Anterior cingulate cortex (tissue), 58 donors: ENCODE data around the gene DIAPH2.

ENCODE experiments used
- DNase-seq, 58 donors: peaks; one replicate each; lab custom pipeline; 2025; lab: John Stamatoyannopoulos, UW

The DIAPH2 gene

DNA sequence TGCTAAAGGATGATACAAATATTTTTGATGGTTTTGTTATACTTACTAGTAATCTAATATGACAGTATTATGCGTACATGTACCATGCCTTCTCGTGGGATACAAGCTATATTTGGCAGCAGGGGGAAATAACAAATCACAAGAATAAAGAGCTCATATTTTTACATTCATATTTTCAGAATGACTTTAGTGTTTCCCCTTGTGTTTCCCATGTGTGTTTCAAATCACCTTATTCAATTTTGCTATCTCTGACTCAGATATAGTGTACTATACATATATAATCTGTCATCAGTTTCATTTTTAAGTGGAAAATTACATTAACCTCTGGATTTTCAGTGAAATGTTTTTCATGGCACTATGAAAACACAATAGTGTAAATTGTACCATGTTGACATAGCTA lies 345.8 kb downstream of the DIAPH2 start:
- no peak for DNase-seq

GRCh38 chrX:97030947-97031346 lies 346.3 kb downstream of the DIAPH2 start:
- DNase-seq = no peak

- peak in 3 of 58 donors; percentile 0 to 3 (median 0) for DNase-seq
Observed at GRCh38 chrX:97039363-97040029, 354.9 kb downstream of the DIAPH2 start.

DNA sequence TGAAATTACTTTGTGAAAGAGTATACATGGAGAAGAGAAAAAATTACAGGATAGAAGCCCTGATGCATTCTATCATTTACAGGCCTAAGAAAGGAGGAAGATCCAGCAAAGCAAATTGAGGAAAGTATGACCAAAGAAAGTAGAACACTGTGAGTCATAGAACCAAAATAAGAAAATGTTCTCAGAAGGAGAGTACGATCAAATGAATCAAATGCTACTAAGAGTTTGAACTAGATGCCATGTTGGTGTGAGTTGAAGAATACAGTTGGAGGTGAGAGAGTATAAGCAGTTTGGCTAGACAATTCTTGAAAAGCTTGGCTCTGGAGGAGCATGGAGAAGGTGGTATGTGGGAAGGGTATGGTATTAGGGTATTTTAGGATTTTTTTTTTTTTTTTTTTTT lies 360.8 kb downstream of the DIAPH2 start:
- no peak for DNase-seq

DNA sequence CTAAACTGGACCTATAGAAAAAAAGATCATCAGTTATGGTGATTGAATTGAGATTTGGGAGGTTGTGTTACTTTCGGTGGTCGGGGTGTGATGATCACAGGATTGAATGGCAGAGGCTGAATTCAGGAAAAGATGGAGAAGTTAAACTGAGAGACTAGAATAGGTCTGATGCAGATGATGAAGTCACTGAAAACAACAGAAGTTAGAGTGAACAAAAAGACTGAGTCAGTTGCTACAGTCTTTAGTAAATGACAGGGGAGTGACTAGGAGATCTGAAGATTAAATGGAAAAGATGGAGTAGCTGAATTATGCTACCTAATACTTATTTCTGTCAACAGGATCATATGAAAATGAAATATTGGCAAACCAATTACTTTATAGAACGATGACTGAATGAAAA lies 362.2 kb downstream of the DIAPH2 start:
- DNase-seq = no peak

- no peak for DNase-seq
Observed at GRCh38 chrX:97050392-97050791, 365.8 kb downstream of the DIAPH2 start.

DNA sequence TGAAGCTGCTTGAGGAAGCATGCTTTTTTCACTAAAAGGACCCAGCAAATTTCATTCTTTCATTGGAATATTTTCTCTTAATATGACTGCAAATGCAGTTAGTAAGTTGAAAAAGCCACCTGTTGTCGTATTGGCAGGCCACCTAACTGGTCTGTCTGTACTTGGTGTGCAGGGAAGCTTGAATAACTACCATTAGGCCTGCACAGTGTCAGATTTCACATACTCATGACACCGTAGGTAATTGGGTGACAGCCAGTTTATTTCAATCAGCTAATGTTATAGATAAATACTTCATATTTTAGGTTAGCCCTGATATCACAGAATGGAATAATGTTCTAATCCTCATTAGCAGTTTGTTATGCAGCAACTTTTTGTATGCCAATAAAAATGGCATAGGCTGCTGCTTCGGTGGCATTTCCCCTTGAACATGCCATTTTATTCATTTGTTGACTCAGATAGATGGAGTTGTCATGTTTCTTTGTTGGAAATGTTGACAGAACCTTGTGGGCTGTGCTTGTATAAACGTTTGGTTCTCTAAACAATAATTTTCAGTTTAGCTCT lies 372.8 kb downstream of the DIAPH2 start:
- no peak for DNase-seq

DNA sequence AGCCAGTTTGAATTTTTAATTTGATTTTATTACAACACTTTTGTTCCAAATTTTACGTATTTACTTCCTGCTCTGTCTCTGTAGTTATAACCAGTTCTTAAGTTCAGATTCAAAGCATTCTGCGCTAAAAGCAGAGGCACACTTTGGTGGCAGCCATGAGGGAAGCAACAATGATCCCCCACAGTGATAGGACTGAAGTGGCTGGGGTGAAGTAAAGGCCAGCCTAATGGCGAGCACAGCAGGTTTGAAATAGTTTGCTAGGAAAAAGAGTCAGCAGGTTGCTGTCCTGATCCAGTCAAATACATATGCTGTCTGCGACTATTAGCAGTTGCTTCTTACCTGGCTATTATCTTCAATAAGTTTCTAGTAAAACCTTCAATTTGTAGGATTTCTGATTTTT lies 375.4 kb downstream of the DIAPH2 start:
- DNase-seq = no peak

GRCh38 chrX:97065066-97065465 lies 380.4 kb downstream of the DIAPH2 start:
- DNase-seq = no peak

DNA sequence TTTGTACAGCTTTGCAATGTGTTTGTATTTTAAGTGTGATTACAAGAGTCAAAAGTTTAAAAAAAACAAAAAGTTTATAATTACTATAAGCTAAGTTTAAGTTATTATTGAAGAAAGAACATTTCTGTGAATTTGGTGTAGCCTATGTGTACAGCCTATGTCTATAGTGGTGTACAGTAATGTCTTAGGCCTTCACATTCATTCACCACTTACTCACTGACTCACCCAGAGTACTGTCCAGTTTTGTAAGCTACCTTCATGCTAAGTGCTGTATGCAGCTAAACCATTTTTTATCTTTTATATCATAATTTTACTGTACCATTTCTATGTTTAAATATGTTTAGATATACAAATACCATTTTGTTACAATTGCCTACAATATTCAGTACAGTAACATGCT lies 381.3 kb downstream of the DIAPH2 start:
- no peak for DNase-seq

DNA sequence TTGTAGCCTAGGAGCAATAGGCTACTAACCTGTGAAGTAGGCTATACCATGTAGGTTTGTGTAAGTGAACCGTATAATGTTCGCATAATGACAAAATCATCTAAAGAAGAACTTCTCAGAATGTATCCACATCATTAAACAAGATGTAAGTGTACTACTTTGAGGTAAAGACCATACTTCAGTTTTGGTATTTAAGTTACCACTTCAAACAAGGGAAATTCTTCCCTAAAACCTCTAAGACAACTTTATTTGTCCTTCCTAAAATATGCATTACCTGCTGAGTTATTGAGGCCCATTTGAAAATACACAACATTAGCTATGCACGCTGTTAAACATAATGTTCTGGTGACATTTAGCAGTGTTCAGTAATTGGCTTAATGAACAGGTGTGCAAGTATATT lies 381.7 kb downstream of the DIAPH2 start:
- no peak for DNase-seq

DNA sequence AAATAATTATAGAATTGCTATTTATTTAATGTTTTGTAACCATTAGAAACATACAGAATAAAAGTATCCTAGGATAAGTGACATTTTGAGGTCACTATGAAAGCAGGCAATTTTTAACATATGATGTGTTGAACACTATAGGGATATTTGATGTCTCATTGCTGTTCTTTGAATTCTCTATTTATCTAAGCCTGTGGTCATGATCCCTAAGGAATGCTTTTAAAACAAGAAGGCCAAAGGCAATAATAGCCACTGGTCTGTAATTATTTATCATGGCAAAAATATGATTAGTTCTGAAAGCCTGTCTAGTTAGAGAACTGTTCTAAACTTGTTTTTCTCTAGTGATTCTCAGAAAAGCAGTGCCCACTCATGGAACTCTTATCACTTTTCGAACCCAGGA lies 385.7 kb downstream of the DIAPH2 start:
- no peak for DNase-seq

DNA sequence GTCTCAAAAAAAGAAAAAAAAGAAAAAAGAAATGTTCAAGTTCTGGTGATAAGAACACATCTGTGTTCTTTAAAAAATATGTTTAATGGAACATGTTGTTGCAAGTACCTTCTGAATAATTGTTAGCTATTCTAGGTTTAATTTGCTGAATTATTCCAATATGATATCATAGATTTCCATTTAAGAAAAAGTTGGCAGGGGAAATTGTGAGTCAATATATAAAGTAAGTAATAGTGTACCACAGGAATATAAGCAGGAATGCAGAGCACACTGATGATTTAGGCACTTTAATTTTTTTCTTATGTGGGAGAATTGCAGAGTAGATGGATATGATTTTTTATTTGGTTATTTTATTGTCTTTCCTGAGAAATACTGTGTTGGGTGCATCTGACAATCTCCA lies 389.8 kb downstream of the DIAPH2 start:
- no peak for DNase-seq

GRCh38 chrX:97089116-97089515 lies 404.5 kb downstream of the DIAPH2 start:
- no peak for DNase-seq

GRCh38 chrX:97096385-97096784 lies 411.7 kb downstream of the DIAPH2 start:
- DNase-seq = peak in 16 of 58 donors; percentile 0 to 34 (median 10)

DNA sequence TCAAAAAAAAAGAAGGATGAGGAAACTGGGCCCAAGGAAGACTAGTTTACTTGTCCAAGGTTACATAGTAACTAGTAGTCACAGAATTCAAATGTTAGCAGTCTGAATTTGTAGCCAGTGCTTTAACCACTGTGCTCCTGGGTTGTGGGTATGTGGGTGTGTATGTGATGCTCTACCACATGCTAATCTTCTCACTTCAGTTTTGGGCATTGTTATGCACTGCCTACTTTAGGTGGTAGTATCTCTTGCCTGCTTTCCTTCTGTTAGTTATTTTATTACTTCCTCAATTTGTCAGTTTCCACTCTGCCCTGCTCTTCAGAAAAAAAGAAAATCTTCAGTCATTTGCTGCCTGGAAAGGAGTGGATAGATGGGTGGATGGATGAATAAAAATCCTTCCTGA lies 418.3 kb downstream of the DIAPH2 start:
- no peak for DNase-seq

DNA sequence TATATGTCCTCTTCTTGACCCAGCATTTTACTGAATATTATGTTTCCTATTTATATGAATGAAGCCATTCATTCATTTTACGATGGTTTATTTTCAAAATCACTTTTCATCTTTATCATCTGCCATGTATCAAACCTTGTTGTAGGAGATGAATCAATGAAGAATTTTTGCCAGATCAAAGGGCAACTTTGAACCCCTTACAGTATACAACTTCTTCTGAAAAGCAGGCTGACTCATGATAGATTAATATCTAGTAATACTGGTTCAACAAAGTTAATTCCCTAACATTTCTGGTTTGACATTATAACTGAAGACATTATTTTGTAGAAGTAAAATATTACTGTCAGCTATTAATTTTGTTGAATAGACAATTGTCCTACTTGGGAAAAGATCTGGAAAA lies 425.1 kb downstream of the DIAPH2 start:
- no peak for DNase-seq

DNA sequence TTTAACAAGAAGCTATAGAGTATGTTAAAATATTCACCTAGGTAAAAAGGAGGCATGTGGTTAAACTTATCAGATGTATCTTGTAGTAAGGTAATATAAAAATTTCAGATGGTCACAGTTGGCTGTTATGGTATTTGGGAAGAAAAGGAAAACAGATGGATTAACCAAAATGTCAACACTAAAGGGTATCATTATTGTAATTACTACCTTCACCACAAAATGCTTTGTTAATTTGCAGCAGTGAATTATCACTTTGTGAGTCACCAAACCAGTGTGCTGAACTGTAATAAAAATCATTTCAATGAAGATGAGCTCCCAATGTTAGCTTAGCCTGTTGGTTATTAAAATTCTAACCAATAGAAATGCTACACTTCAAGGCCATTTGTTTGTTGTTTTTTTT lies 432.9 kb downstream of the DIAPH2 start:
- DNase-seq = no peak

- no peak for DNase-seq
Observed at GRCh38 chrX:97119474-97120109, 434.9 kb downstream of the DIAPH2 start.

DNA sequence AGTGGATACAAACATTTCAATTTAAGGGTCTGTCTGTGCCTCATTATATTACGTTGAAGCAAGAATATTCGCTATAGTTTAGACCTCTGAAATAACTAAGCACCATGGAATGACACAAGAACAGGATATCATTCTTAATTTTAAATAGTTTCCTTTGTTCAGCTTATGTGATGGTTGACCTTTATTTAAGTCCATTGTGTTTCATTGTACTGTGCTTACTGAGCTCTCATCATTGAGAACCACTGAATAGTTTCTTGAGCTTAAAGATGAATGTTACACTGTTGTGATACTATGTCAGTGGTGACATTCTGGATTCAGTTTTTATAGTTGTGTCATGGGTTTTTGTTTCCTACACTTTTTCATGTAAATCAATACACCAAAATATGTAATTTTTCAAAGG lies 438.4 kb downstream of the DIAPH2 start:
- DNase-seq = no peak

DNA sequence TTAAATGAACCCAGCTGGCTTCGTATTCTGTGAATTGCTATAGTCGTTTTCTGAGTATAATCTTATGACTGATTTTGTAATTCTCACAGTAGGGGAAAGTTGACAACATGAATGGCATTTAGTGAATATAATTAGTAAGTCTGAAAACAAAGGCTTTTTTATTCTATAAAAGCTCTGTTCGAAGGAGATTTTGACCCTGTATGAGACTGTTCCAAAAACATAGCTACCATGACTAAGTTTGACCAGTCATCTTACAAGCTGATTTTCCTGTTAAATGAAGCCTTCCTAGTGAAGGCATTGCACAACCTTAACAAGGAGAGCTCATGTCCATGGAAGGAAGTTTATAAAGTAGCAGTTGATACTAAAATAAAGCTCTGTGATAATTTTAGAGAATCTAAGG lies 441.4 kb downstream of the DIAPH2 start:
- DNase-seq = no peak
